GM19395 (cell line): Measurements from ENCODE around the gene RASGRF1.
"Not testable (repeated sequence)": the region's sequence is repeated elsewhere in the genome, so short reads cannot be mapped to it uniquely, and the experiment has no call there.

Experiments used
- ATAC-seq: cut with Tn5 transposase; IDR thresholded peaks from one replicate; pipeline ENCODE4 v1.9.1; 2021; ENCODE audit warnings: mild to moderate bottlenecking, moderate library complexity; ENCODE audit not compliant: unreplicated experiment

Gene RASGRF1

GRCh38 chr15:79090487-79091203, at the start of gene RASGRF1:
RASGRF1 (minus strand) TSS chr15:79090780; CDS start chr15:79090498, 282 bp downstream.
- ATAC-seq, result no peak

DNA sequence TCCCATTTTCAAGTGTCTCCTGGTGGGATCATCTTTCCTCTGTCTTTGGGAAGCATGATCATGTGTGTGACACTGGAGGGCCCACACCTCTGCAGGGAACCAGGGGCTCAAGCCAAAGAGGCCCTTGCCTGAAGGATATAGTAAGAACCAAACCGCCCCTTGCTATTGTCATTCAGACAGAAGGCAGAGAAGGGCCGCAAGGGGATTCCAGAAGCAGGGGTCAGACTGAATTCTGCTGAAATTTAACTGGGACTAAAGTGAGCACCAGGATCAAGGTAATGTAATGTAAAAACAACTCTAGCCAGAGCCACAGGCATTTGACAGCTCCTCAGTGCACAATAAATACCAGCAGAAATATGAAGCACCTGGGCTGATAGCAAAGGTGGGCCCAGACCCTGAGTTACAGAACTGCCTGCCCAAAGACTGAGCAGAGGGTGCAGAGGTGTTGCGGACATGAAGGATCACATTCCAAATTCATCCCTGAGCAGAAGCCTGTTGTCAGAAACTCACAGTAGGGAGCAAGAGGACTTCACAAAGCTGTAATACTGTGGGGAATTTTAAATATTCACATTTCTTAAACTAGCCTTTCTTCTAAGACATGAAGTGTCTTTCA, 46.0 kb upstream of the RASGRF1 start:
- no peak for ATAC-seq

DNA sequence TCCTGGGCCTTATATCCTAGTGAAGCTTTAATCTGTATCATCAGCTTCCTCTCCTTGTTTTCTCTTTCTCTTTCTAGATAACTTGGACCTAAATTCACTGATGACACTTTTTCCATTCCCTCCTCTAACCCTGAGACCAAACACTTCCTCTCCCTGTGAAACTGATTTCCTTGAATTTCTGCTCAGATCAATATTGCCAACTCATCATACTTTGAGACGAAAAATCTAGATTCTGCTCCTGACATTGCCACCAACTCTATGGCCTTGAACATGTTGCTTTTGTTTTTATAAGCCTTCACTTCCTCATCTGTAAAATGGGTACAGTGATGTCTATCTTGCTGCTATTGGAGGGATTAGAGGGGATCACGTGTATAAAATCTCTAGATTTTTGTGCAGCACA, 42.7 kb upstream of the RASGRF1 start:
- ATAC-seq, result no peak

- ATAC-seq, result no peak
Observed at GRCh38 chr15:79132770-79133169, 42.2 kb upstream of the RASGRF1 start.

GRCh38 chr15:79132361-79132760, 41.8 kb upstream of the RASGRF1 start:
- no peak for ATAC-seq

- ATAC-seq, result no peak
Observed at GRCh38 chr15:79130535-79131130, 40.1 kb upstream of the RASGRF1 start.

GRCh38 chr15:79129235-79129634, 38.7 kb upstream of the RASGRF1 start:
- no peak for ATAC-seq

- ATAC-seq, result no peak
Observed at GRCh38 chr15:79128556-79128955, 38.0 kb upstream of the RASGRF1 start.

DNA sequence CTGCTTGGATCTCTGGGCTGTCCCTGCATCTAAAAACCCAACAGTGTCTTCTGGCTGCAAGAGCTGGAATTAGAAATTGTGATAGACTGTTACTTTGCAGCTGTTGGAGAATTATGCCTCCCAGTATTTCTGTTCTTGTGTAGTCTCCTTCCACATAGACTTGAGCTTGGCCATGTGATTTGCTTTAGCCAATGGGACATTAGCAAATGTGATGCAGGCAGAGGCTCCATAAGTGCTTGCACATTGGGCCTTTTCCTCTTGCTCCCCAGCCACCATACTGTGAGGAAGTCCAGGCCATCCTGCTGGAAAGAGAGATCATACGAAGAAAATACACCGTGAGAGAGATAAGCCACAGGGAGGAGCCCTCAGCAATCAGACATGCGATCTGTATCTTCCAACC, 33.8 kb upstream of the RASGRF1 start:
- ATAC-seq, result no peak

DNA sequence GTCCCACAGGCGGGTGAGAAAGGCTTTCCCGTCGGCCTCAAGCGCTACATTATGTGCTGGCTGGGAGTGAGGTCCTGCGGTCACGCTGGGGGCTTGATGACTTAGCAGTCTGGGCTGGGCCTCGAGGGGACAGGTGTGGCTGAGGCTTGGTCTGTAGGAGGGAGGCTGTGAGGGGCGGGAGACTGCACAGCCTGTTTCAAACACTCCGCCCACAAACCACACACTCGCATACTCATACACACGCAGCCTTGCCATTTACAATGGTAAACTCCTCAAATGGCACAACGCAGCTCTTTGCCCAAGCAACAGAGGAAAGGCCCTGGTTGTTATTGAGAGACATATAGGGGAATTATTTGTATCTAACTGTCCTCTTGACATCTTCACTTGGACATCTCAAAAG, 32.4 kb upstream of the RASGRF1 start:
- no peak for ATAC-seq

- ATAC-seq, result no peak
Observed at GRCh38 chr15:79122391-79122790, 31.8 kb upstream of the RASGRF1 start.

- ATAC-seq, result no peak
Observed at GRCh38 chr15:79121571-79121970, 31.0 kb upstream of the RASGRF1 start.

DNA sequence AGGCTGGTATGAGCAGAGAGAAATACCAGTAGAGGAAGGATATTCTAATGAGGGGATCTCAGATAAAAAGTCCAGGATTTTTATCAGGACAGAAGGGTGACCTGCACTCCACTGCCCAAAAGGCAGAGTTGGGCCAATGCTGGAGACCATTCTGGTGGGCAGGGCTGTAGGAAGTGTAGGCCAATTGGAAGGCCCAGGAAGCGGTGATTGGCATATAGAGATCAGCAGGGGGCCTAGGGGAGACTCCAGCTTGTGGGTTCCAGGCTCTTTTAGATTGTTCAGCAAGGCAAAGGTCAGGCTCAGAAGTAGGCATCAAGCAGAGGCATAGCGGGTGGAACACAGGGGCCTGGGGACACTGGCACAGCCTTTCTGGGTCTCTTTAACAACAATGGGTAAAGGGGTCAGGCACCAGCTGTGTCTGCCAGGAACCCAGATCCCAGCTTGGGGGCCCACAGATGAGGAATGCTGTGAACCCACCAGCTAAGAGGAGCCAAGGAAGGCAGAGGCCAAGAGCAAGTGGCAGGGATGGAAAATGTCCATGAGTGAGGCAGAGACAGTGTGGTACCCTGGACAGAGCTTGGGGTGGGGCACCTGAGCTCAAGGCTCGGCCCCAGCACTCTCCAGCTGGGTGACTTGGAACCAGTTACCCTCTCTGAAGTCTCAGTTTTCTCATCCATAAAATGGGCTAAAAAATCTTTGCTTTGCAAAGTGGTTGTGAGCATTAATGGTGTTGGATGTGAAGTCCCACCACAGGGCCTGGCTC, 27.0 kb upstream of the RASGRF1 start:
- no peak for ATAC-seq

- ATAC-seq, result no peak
Observed at GRCh38 chr15:79116771-79117170, 26.2 kb upstream of the RASGRF1 start.

DNA sequence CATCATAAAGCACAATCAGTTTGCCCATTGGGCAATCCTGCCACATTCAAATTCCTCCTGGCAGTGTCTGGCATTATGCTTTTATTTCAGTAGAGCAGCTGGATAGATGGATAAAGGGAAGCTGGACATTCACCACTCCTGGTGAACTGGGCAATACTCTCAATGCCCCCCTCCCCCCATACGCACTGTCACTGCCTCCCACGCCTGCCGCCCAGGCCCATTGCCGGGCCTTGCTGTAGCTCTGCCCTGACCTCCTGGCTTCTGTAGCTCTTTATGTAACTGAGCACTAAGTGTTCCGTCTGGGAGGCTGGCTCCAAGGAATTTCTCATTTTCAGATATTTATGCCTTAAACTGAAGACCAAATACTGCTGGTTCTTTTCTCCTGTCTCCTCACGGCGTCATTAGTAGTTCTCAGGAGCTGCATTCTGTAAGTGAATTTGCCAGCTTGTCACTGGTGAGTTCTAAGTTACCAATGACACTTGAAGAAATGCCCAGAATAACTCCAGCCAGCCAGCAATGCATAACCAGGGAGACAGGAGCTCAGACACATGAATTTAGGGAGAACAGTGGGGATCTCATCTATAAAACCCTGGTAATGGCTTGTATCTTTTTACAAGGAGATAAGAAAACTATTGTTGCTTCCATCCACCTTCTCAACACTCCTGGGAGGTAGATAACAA, 25.5 kb upstream of the RASGRF1 start:
- no peak for ATAC-seq

DNA sequence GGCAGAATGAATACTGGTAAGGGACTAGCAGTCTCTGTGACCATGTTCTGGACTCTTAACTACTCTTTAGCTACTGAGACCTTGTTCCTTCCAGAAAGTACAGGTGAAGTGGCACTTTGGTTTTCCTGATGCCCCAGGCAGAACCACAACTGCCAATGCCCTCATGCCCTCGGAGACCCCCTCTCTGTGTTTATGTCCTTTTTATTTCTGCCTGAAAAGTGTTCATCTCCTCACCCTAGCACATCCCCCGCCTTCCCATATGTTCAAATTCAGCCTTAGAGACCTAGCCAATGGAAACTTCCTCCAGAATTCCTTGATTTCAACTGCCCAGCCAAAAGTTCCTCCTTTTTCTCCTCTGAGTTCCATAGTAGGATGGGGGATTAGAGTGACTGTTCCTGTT, 23.3 kb upstream of the RASGRF1 start:
- no peak for ATAC-seq

DNA sequence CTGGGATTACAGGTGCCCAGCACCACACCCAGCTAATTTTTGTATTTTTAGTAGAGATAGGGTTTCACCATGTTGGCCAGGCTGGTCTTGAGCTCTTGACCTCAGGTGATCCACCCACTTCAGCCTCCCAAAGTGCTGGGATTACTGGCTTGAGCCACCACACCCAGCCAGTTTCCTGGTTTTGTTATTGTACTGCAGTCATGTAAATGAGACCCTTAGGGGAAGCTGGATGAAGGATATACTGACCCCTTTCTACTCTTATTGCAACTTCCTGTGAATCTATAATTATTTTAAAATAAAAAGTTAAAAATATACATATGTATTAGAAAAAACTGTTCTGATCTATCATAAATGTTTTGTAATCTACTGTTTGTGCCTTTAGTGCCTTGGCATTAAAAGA, 20.8 kb upstream of the RASGRF1 start:
- not testable (repeated sequence) for ATAC-seq

- no peak for ATAC-seq
Observed at GRCh38 chr15:79105141-79105540, 14.6 kb upstream of the RASGRF1 start.

- no peak for ATAC-seq
Observed at GRCh38 chr15:79102595-79102994, 12.0 kb upstream of the RASGRF1 start.

DNA sequence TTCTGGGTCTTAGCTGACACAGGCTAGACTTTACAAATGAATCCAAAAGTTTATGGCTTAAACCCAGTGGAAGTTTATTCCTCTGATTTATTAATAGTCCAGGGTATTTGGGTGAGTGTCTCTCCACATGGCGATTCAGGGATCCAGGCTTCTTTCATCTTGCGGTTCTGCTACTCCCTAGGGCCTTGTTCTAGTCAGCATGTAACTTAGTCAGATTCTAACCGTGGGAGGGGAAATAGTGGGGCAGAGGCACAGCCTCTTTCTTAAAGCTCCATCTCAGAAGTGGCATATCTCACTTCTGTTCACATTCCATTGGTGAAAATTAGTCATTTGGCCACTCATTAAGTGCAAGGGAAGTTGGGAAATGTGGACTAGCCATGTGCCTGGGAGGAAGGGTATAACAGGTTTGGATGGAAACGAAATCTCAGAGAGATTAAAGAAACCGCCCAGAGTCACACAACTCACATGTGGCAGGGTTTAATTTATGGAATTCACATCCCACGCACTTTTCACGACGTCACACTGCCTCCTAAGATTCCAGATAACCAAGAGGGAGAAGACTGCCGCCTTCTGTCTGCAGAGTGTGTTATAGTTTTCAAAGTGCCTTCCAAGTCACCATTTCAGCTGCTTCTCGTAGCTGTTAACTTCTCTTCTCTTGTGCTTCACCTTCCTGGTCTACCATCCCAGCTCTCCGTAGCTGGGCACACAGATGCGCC, 11.4 kb upstream of the RASGRF1 start:
- no peak for ATAC-seq
